Stimulated activated CD8-positive, alpha-beta memory T cell treated with anti-CD3 and anti-CD28 coated beads, Interleukin-2, amount 100 ng/mL, for 1 hour (primary cell): Measurements from ENCODE around the gene KCNQ5.

ENCODE experiments used
- DNase-seq, 2 donors: peaks; one replicate each; pipeline ENCODE4 v3.0.0-alpha.2; 2020; ENCODE audit warnings: low read depth in 2 of 2

The KCNQ5 gene

GRCh38 chr6:72793641-72794395 lies 172.0 kb downstream of the KCNQ5 start:
- no peak for DNase-seq

- no peak for DNase-seq
Measured at GRCh38 chr6:72798196-72798595, 176.3 kb downstream of the KCNQ5 start.

- DNase-seq, result no peak
Measured at GRCh38 chr6:72809746-72810379, 188.0 kb downstream of the KCNQ5 start.

- no peak for DNase-seq
Measured at GRCh38 chr6:72810571-72811280, 188.9 kb downstream of the KCNQ5 start.

- no peak for DNase-seq
Measured at GRCh38 chr6:72811971-72812421, 190.1 kb downstream of the KCNQ5 start.

- no peak for DNase-seq
Measured at GRCh38 chr6:72813807-72814596, 192.1 kb downstream of the KCNQ5 start.

GRCh38 chr6:72816022-72816421 lies 194.2 kb downstream of the KCNQ5 start:
- no peak for DNase-seq

- DNase-seq, result no peak
Measured at GRCh38 chr6:72817208-72817607, 195.3 kb downstream of the KCNQ5 start.

GRCh38 chr6:72819609-72820008 lies 197.7 kb downstream of the KCNQ5 start:
- DNase-seq, result no peak

GRCh38 chr6:72820153-72820552 lies 198.3 kb downstream of the KCNQ5 start:
- DNase-seq, result no peak

GRCh38 chr6:72820906-72821305 lies 199.0 kb downstream of the KCNQ5 start:
- DNase-seq, result no peak

GRCh38 chr6:72822023-72822422 lies 200.2 kb downstream of the KCNQ5 start:
- DNase-seq, result no peak

- no peak for DNase-seq
Measured at GRCh38 chr6:72822691-72823090, 200.8 kb downstream of the KCNQ5 start.

- DNase-seq, result no peak
Measured at GRCh38 chr6:72824833-72825232, 203.0 kb downstream of the KCNQ5 start.

GRCh38 chr6:72825315-72825911 lies 203.5 kb downstream of the KCNQ5 start:
- no peak for DNase-seq

GRCh38 chr6:72826037-72826436 lies 204.2 kb downstream of the KCNQ5 start:
- DNase-seq, result no peak

GRCh38 chr6:72826744-72827438 lies 205.0 kb downstream of the KCNQ5 start:
- no peak for DNase-seq

- no peak for DNase-seq
Measured at GRCh38 chr6:72828904-72829303, 207.0 kb downstream of the KCNQ5 start.

GRCh38 chr6:72832271-72832670 lies 210.4 kb downstream of the KCNQ5 start:
- DNase-seq, result no peak

GRCh38 chr6:72835749-72836148 lies 213.9 kb downstream of the KCNQ5 start:
- DNase-seq, result no peak

- no peak for DNase-seq
Measured at GRCh38 chr6:72836971-72837370, 215.1 kb downstream of the KCNQ5 start.
